GM18498 (cell line): ENCODE measurements around the gene ZNF891.

Source experiments
- ATAC-seq: cut with Tn5 transposase; IDR thresholded peaks from one replicate; pipeline ENCODE4 v1.9.1; 2021; ENCODE audit warnings: mild to moderate bottlenecking, moderate library complexity; ENCODE audit not compliant: unreplicated experiment

The ZNF891 gene

DNA sequence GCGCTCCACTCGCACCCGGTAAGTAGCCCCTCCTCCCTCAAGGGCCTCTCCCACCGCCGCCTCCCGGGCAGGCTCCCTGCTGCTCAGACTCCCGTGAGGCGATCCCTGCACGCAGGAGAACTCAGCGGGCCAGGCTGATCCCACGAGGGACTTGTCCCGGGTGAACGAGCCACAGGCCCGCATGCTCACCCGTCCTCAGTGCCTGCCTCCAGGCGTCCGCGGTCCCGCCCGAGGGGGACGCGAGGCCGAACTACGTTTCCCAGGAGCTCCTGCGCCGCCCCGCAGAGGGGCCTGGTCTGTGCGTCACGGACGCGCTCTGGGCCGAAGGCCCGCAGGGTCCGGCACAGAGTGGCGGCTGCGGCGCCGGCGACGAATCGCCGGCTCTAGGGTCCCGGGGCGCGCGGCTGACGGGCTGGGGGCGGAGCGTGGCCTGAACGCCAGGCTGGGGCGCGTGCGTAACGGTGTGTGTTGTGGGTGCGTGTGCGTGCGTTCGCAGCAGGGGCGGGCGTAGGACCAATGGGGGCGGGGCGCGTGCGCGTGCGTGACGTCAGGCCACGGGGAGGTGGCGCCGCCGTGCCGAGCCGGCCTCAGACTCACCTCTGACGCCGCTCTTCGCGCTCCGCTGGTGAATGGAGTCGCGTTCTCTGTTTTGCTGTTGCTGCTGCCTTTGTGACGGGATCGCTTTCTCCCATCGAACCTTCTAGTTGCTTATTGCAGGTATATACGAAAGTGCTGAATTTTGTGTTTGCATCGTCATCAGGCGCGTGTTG is at the start of gene ZNF891, which contains the start of gene ZNF10:
Gene ZNF891, minus strand, starts transcription at position 237 of the 770 bp plus-strand sequence. CDS start 8,356 bp downstream, outside the sequence.
Gene ZNF10, plus strand, starts transcription at position 590 of the 770 bp plus-strand sequence. CDS start 13,866 bp downstream, outside the sequence.
- peak; percentile 95 for ATAC-seq

DNA sequence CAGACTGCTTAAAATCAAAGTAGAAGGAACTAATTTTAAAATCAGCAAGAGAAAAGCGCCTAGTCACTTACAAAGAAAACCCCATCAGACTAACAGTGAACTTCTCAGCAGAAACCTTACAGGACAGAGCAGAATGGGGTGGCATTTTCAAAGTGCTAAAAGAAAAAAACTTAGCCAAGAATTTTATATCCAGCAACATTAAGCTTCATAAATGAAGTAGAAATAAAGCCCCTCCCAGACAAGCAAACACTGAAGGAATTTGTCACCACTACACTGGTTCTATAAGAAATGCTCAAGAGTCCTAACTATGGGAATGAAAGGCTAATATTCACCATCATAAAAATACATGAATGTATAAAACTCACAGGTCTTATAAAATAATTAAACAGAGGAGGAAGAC is 44.8 kb upstream of the ZNF891 start:
- no peak for ATAC-seq

GRCh38 chr12:133172491-133172890 is 42.4 kb upstream of the ZNF891 start:
- ATAC-seq: no peak

DNA sequence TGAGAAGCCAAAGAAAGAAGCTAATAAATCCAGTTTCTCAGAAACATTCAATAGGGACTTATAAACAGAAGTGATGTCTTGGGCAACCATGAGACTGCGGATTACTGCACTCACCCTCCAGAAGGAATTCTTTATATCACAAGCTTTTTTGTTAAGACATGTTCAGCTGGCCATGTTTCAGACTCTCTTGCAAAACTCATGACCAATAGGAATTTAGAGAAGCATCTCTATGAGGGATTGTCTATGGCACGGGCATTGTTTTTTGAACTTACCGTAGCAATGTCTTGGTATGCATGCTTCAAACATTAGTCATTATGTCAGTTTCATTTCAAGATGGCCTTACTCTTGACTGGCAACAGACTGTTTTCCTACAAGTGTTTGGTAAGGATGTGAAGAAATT is 35.7 kb upstream of the ZNF891 start:
- no peak for ATAC-seq

DNA sequence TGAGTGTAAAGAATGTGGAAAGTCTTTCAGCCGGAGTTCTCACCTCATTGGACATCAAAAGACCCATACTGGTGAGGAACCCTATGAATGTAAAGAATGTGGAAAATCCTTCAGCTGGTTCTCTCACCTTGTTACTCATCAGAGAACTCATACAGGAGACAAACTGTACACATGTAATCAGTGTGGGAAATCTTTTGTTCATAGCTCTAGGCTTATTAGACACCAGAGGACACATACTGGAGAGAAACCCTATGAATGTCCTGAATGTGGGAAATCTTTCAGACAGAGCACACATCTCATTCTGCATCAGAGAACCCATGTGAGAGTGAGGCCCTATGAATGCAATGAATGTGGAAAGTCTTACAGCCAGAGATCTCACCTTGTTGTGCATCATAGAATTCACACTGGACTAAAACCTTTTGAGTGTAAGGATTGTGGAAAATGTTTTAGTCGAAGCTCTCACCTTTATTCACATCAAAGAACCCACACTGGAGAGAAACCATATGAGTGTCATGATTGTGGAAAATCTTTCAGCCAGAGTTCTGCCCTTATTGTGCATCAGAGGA is 26.1 kb upstream of the ZNF891 start:
- ATAC-seq: no peak

DNA sequence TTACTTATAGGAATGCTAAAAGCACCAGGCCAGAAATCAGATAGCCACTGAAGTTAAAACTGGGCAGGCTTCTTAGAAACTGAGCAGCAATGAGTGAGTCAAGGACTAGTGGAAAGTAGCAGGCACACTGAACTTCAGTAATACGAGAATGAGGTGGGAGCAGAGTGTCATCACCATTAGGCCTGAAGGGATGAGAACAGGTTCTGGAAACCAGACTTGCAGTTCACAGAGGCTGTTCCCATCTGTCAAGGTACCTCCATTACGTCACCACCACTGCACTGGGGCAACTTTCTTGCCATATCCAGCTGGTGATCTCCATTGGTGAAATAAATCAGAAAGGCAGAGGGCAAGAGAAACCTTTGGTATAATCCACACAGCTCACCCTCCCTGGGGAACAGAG is 15.9 kb upstream of the ZNF891 start:
- no peak for ATAC-seq

GRCh38 chr12:133135747-133136146 is 5.7 kb upstream of the ZNF891 start:
- no peak for ATAC-seq

GRCh38 chr12:133130808-133131128 is 694 bp upstream of the ZNF891 start:
- peak; percentile 2 for ATAC-seq

DNA sequence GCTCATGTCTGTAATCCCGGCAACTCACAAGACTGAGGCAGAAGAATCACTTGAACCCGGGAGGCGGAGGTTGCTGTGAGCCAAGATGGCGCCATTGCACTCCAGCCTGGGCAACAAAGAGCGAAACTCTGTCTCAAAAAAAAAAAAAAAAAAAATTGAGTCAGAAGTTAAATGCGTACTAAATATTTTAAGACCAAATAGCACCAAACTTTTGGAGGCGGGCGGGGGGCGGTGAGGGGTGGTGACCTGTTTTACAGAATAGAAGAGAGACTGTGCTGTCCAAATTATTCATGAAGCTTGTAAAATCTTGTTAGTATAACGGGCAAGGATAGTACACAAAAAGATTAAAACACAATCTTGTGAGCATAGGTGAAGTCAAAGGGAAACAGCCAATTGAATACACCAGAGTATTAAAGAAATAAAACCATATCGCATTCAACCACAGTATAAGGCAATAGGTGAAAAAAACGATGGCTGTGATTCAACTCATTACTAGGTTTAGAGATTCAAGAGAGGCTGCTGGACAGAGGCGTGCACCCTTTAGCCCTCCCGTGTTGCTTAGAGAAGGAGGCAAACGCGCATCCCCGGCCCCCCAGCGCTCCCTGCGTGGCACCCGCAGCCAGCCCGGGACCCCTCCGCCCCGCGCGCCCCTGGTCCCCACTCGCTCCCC is 571 bp downstream of the ZNF891 start:
- no peak for ATAC-seq

- ATAC-seq: no peak
Observed at GRCh38 chr12:133124674-133125073, 5.4 kb downstream of the ZNF891 start.

GRCh38 chr12:133120385-133121191 is 9.5 kb downstream of the ZNF891 start:
- no peak for ATAC-seq

DNA sequence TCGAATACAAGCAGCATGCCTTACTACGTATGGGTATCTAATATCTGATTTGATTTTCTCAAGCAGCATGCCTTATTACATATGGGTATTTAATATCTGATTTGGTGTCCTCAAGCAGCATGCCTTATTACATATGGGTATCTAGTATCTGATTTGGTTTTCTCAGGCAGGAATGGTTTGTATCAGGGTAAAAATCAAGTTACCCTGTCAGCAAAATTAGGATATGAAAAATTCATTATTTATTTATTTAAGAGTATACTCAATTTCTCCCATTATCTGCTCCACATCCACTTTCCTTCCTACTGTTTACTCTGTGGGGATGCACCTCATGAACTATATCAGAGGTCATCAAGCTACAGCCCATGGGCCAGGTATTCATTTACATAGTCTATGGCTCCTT is 21.9 kb downstream of the ZNF891 start:
- no peak for ATAC-seq

GRCh38 chr12:133107121-133107520 is 23.0 kb downstream of the ZNF891 start:
- ATAC-seq: no peak

- no peak for ATAC-seq
Observed at GRCh38 chr12:133106253-133106652, 23.8 kb downstream of the ZNF891 start.

- no peak for ATAC-seq
Observed at GRCh38 chr12:133105620-133106019, 24.5 kb downstream of the ZNF891 start.

DNA sequence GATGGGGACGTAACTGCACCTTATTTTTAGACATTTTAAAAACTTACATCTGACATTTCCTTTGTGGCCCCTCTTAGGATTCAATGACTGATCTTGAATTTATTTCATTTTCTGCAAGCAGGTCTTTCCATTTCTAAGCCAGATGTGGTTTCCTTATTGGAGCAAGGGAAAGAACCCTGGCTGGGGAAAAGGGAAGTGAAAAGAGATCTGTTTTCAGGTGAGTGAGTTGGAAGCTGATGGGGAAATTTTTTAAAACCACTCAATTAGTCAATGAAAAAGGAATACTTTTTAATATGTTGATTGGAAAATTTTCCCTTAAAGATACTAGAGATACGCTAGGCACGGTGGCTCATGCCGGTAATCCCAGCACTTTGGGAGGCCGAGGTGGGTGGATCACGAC is 46.7 kb downstream of the ZNF891 start:
- ATAC-seq: no peak

DNA sequence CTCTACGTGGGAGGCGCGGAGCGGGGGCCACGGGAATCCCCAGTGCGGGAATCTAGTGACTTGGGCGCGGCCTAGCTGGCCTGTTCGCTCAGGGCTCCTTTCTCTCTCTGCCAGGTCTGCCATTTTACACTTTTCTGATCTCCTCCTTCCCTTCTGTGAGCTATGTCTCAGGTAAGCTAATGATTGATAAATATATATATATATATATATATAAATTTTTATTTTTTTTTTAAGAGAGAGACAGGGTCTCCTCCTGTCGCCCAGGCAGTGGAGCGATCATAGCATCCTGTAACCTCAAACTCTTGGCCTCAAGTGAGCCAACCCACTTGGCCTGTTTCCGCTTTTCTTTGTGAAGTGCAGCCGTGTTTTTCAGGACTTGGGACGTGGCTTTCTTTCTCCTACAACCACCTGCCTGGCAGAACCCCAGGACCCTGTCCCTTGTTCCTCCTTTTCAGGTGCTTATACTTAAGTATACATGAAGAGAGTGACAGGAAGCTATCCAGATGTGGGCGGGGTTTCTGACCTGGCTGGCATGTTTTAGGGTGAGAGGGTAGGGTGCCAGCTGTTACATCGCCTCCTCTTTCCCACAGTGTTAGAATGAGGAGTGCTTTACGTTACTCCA is 48.8 kb downstream of the ZNF891 start:
- ATAC-seq: no peak

- ATAC-seq: peak; percentile 77
Observed at GRCh38 chr12:133080368-133081158, 49.5 kb downstream of the ZNF891 start, which contains the start of gene ZNF140. ZNF140 (plus strand) TSS chr12:133080923; CDS start chr12:133081321, 398 bp downstream.

DNA sequence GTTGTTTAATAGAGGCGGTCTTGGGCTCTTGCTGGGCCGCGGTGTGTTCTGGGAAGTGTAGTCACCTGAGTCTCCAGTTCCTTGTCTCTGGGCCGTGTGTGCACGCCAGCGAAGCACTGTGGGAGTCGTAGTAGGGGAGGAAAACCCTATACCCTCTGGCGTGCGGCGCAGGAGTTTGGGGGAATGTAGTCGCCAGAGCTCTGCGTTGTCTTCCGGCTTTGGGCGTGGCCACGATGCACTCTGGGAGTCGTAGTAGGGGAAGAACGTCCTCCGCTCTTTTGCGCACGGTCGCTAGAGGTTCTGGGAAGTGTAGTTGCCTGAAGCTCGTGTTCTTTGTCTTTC is 50.1 kb downstream of the ZNF891 start:
- peak; percentile 75 for ATAC-seq

DNA sequence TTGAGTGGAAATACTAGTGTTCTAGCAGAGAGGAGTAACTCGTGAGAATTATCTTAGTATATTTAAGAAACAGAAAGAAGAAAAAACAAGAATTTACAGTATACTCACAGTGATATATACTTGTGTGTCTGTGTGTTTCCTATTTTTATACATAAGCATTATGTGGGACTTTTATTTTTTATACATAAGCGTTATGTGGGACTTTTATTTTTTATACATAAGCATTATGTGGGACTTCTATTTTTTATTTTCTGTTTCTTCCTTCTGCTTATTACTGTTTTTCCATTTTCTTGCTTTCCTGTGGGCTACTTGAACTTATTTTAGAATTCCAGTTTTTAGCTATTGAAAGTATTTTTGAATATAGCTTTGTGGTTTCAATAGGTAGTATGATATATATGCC is 56.2 kb downstream of the ZNF891 start:
- no peak for ATAC-seq
